ENCODE data around the gene ISOC2. TPM values are rescaled to one million over a fixed set of nuclear protein-coding genes. Genes with fewer than 3 reads are reported as not detected.

ISOC2 gene
- total RNA-seq, 1 donor from 2014 or later = 36.6 TPM

DNA sequence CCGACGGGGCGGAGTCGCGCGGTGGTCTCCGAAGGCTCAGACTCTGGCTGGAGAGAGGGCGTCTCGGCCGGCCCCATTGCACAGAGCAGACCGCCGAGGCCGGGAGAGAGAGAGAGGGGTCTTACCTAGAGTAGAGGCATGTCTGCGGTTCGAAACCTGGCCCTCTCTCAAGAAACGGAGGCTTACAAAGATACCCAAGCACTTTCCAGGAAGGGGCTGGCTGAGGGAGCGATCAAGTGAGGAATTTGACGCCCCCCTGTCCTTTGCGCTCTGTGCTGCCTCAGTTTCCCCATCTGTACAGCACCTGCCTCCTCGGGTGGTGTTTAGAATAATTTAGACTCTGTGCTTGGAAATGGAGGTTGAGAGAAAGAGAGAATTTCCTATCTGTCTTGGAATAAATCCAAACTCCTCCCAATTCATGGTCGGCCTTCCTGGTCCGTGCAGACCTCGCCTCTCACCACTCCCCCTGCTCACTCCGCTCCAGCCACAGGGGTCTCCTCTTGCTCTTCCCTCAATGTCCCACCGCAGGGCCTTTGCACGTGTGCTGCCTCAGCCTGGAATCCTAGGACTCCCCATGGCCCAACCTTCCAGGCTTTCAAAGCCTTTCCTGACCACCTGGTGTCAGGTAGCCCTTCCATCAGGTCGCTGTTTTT is 658 bp upstream of the ISOC2 start:
- Mint-ChIP-seq H3K36me3 (ENCODE audit: insufficient read depth) (no peaks in the 10 kb centered on the region), H3K4me1 (ENCODE audit: low read depth) (peaks cover 18% of the 10 kb centered on the region), H3K27me3 (peaks cover 17% of the 10 kb centered on the region), H3K27ac (peak overlapping the region; percentile 92), H3K4me3 (ENCODE audit: low read depth) (peak overlapping the region; percentile 77), H3K9me3 (ENCODE audit: low read depth) (no peaks in the 10 kb centered on the region)
- TF ChIP-seq, protein P1, sequence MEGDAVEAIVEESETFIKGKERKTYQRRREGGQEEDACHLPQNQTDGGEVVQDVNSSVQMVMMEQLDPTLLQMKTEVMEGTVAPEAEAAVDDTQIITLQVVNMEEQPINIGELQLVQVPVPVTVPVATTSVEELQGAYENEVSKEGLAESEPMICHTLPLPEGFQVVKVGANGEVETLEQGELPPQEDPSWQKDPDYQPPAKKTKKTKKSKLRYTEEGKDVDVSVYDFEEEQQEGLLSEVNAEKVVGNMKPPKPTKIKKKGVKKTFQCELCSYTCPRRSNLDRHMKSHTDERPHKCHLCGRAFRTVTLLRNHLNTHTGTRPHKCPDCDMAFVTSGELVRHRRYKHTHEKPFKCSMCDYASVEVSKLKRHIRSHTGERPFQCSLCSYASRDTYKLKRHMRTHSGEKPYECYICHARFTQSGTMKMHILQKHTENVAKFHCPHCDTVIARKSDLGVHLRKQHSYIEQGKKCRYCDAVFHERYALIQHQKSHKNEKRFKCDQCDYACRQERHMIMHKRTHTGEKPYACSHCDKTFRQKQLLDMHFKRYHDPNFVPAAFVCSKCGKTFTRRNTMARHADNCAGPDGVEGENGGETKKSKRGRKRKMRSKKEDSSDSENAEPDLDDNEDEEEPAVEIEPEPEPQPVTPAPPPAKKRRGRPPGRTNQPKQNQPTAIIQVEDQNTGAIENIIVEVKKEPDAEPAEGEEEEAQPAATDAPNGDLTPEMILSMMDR (IDR thresholded peaks at IDR 0.05; ENCODE audit: unreplicated experiment) = no peak
- no peak for DNase-seq (ENCODE audit: low spot score, unreplicated experiment)

DNA sequence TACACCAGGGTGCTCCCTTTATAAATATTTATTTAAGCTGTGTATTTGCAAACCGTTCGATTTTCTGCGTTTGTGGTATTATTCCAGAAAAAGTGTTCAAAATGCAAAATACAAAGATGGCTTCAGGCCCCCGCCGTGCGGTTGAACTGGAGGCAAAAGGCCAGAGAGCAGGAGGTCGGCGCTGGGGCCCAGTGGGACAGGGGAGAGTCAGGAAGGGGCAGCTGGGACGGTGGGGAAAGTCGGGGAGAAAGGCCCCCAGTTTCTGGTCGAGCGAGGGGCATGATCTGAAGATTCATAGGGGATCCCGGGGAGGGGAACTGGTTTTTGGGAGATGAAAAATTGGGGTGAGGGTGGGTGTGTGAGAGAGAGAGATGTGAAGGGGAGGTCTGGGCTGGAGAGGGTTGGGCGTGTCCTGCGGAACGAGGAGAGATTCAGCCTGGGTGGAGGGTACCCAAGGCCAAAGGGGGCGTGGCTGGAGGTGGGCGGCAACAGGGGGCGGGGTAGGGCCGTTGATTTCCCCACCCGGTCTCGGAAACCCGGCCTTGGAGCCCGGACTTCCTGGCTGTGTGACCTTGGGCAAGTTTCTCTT is 678 bp downstream of the ISOC2 start:
- DNase-seq (ENCODE audit: low spot score, unreplicated experiment) = peak; percentile 59
- Mint-ChIP-seq H3K9me3 (ENCODE audit: low read depth) (no peaks in the 10 kb centered on the region), H3K27me3 (peaks cover 7% of the 10 kb centered on the region), H3K36me3 (ENCODE audit: insufficient read depth) (no peaks in the 10 kb centered on the region), H3K4me1 (ENCODE audit: low read depth) (peaks cover 18% of the 10 kb centered on the region), H3K4me3 (ENCODE audit: low read depth) (peak overlapping the region; percentile 77), H3K27ac (peak overlapping the region; percentile 92)
- TF ChIP-seq, protein P1 (IDR thresholded peaks at IDR 0.05; ENCODE audit: unreplicated experiment) = no peak

DNA sequence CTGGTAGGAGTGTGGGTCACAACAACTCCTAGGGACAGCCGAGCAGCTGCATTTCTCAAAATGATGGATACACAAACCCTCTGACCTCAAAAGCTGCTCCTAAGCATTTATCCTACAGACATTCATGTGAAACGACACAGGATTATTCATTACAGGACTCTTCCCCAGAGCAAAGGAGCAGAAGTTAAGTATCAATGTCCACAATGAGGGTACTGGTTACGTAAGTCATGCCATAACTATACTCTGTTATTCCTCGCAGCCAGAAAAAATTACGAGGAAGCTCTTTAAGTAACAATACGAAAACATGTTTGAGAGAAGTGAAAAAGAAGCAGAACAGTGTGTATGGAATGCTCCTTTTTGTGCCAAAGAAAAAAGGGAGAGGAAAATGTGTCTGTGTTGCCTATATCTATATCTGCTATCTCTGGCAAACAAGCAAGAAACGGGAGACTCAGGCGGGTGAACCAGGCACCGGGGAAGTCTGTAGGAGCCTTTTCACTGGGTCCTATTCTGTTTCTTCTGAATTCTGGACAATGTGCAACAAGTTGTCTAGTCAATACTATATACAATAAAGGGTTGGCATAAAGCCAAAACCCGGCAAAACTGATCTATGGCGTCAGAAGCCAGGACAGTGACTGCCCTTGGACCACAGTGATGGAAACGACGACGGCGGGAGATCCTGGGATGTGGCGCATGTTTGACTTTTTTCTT is 1.3 kb downstream of the ISOC2 start:
- TF ChIP-seq, protein P1 (IDR thresholded peaks at IDR 0.05; ENCODE audit: unreplicated experiment) = no peak
- Mint-ChIP-seq H3K4me3 (ENCODE audit: low read depth) (peak overlapping the region; percentile 77), H3K9me3 (ENCODE audit: low read depth) (no peaks in the 10 kb centered on the region)

DNA sequence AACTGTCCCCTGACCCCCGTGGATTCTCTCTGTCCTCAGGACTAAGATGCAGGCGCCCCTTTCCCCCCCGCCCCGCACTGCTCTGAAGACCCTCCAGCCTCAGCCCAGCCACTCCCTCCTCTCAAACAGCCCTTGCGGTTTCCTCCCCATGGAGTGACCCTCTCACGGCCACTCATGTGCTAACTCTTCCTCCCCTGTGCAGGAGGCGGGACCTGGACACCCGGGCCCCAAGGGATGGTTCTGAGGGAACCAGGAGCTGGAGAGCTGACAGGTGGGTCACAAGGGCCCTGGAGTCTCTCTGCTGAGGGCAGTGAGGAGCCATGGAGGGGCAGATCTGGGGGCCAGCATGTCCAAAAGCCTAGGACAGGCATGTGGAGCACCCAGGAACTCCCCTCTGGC is 1.9 kb downstream of the ISOC2 start:
- H3K4me3 Mint-ChIP-seq (ENCODE audit: low read depth) = peak overlapping the region; percentile 77
- peaks cover 18% of the 10 kb centered on the region for H3K4me1 Mint-ChIP-seq (ENCODE audit: low read depth)
- H3K36me3 Mint-ChIP-seq (ENCODE audit: insufficient read depth) = peaks cover 3% of the 10 kb centered on the region
- TF ChIP-seq, protein P1 (IDR thresholded peaks at IDR 0.05; ENCODE audit: unreplicated experiment) = no peak
- peaks cover 6% of the 10 kb centered on the region for H3K27me3 Mint-ChIP-seq
- H3K27ac Mint-ChIP-seq = no peak overlapping the region
- DNase-seq (ENCODE audit: low spot score, unreplicated experiment) = no peak
- H3K9me3 Mint-ChIP-seq (ENCODE audit: low read depth) = no peaks in the 10 kb centered on the region

More for the DNA sequence above, 1.3 kb downstream of the ISOC2 start:
- Mint-ChIP-seq H3K36me3 (ENCODE audit: insufficient read depth) (no peaks in the 10 kb centered on the region), H3K27ac (peak overlapping the region; percentile 92), H3K27me3 (peaks cover 6% of the 10 kb centered on the region), H3K4me1 (ENCODE audit: low read depth) (peaks cover 18% of the 10 kb centered on the region)
- no peak for DNase-seq (ENCODE audit: low spot score, unreplicated experiment)

DNA sequence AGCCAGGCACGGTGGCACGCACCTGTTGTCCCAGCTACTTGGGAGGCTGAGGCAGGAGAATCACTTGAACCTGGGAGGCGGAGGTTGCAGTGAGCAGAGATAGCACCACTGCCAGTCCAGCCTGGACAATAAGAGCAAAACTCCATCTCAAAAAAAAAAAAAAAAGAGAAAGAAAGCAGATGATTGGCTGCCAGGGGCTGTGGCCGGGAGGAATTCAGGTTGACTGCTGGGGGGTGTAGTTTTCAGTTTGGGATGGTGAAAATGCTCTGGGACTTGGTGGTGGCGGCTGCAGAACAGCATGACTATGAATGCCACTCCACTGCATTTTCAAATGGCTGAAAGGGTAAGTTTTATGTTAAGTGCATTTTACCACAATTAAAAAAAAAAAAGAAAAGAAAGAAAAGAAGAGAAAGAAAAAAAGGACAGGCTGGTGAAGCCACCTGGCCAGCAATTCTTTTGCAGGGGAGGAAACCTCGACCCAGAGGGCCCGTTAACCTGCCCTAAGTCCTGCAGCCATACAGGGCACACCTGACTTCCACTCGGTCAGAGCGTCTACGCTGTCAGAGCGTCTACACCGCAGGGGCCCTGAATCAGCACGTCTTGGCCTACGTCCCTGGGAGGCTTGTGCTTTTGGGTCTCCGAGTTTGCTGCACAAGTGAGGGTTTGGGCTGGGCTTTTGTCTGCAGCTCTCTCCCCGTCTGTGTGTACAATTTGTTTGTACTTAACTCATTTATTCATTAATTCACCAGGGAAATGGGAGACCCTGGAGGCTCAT is 3.6 kb downstream of the ISOC2 start:
- Mint-ChIP-seq H3K9me3 (ENCODE audit: low read depth) (no peaks in the 10 kb centered on the region), H3K4me3 (ENCODE audit: low read depth) (no peak overlapping the region), H3K4me1 (ENCODE audit: low read depth) (peaks cover 24% of the 10 kb centered on the region), H3K36me3 (ENCODE audit: insufficient read depth) (peaks cover 7% of the 10 kb centered on the region), H3K27ac (no peak overlapping the region), H3K27me3 (peaks cover 13% of the 10 kb centered on the region)
- TF ChIP-seq, protein P1 (IDR thresholded peaks at IDR 0.05; ENCODE audit: unreplicated experiment) = no peak
- no peak for DNase-seq (ENCODE audit: low spot score, unreplicated experiment)
